GM10248 (cell line): ENCODE results near the gene UBE2E2.
"Not testable (repeated sequence)": the region's sequence is repeated elsewhere in the genome, so short reads cannot be mapped to it uniquely, and the experiment has no call there.

Source experiments
- CTCF ChIA-PET: fragments of 300-600 bp; sonication (Branson Sonifier 250); formaldehyde crosslinking; extraction: SDS; loops from one replicate; lab custom pipeline; 2021; ENCODE audit warnings: antibody characterized with exemption; lab: Yijun Ruan, JAX
- POLR2A ChIA-PET: fragments of 350-650 bp; sonication (Branson Sonifier 250); formaldehyde crosslinking; extraction: SDS; loops from one replicate; lab custom pipeline; 2020; ENCODE audit warnings: antibody characterized with exemption; lab: Yijun Ruan, JAX
- DNase-seq: peaks from one replicate; pipeline ENCODE4 v3.0.0; 2012; ENCODE audit errors: extremely low spot score
- TF ChIP-seq, protein P1 (sequence below): IDR thresholded peaks from 2 replicates; pipeline ENCODE4 v1.5.1; 2012; ENCODE audit warnings: mild to moderate bottlenecking, low read depth; ENCODE audit errors: extremely low read depth, missing control alignments, control extremely low read depth

The UBE2E2 gene

DNA sequence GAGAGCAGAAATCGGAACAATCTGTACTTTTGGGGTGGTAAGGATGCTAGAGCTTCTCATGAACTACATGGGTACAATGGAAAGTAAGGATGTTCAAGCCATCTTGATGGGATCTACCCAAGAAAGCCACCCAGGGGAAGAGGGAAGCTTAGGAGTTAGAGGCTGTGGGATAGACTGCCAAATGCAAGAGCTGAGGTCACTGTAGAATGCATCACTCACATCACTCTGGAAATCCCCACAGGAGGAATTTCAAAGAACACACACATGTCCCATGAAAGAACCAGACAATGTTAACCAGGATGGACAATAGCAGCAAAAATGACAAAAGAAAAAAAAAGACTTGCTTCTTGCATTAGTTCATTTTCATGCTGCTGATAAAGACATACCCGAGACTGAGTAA lies 32.8 kb upstream of the UBE2E2 start:
- TF ChIP-seq, protein P1, sequence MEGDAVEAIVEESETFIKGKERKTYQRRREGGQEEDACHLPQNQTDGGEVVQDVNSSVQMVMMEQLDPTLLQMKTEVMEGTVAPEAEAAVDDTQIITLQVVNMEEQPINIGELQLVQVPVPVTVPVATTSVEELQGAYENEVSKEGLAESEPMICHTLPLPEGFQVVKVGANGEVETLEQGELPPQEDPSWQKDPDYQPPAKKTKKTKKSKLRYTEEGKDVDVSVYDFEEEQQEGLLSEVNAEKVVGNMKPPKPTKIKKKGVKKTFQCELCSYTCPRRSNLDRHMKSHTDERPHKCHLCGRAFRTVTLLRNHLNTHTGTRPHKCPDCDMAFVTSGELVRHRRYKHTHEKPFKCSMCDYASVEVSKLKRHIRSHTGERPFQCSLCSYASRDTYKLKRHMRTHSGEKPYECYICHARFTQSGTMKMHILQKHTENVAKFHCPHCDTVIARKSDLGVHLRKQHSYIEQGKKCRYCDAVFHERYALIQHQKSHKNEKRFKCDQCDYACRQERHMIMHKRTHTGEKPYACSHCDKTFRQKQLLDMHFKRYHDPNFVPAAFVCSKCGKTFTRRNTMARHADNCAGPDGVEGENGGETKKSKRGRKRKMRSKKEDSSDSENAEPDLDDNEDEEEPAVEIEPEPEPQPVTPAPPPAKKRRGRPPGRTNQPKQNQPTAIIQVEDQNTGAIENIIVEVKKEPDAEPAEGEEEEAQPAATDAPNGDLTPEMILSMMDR, result no peak
- CTCF ChIA-PET, result interaction anchor here (1.1 to 1.6 kb wide), 2 partner anchors 9 to 13 kb away, joined by 3 to 5 read pairs; no protein-coding TSS in a partner anchor
- POLR2A ChIA-PET, result no interaction called here
- DNase-seq, result no peak

DNA sequence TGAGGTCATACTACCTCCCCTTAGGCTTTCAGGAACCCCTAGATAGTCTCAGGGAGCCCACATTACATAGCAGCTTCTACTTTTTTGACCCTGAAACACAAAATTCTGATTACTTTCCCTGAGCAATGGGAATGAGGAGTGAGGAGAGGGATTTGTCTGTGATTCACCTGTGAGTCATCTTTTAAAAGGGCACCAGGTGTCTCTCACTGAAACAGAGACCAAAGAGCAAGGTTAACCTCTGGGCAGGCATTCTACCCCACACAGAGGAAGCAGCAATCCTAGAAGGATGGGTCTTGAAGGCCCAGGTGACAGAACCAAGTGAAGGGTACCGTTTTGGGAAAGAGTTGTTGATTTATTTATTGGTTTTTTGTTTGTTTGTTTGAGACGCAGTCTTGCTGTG lies 31.1 kb upstream of the UBE2E2 start:
- ChIA-PET CTCF (interaction anchor here (0.5 to 1.6 kb wide), 3 partner anchors 9 to 866 kb away, joined by 4 to 5 read pairs (median 4); no protein-coding TSS in a partner anchor), POLR2A (no interaction called here)
- TF ChIP-seq, protein P1, result no peak
- no peak for DNase-seq

DNA sequence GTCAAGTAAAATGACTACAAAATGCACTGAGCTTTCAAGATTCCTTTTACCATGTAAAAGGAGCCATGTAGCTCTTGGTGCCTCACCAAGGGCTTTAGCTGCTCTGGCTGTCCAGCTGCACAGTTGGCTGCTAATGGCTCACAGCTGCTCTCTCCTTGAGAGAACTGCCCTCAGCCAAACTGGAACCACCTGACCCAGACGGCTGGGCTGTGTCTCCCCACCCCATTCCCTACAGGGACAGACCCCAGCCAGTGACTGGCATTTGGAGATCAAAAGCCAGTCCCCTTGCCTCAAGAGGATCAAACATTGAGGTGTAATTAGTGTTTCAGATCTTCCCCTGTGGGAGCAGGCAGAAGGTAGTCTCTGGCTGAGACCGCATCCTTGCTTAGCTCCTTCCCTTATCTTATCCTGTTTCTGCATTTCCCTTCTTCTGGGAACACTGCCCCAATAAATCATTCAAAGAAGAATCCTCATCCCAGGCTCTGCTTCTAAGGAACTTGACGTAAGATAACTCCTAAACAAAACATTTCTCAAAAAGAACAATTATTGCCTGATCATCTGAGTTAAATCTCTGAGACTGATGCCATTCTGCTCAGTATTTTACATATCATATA lies 28.6 kb upstream of the UBE2E2 start:
- no peak for DNase-seq
- TF ChIP-seq, protein P1, result no peak
- POLR2A ChIA-PET, result no interaction called here
- CTCF ChIA-PET, result interaction anchor here (0.8 to 1.3 kb wide), 2 partner anchors 10 to 15 kb away, joined by 4 read pairs; no protein-coding TSS in a partner anchor

DNA sequence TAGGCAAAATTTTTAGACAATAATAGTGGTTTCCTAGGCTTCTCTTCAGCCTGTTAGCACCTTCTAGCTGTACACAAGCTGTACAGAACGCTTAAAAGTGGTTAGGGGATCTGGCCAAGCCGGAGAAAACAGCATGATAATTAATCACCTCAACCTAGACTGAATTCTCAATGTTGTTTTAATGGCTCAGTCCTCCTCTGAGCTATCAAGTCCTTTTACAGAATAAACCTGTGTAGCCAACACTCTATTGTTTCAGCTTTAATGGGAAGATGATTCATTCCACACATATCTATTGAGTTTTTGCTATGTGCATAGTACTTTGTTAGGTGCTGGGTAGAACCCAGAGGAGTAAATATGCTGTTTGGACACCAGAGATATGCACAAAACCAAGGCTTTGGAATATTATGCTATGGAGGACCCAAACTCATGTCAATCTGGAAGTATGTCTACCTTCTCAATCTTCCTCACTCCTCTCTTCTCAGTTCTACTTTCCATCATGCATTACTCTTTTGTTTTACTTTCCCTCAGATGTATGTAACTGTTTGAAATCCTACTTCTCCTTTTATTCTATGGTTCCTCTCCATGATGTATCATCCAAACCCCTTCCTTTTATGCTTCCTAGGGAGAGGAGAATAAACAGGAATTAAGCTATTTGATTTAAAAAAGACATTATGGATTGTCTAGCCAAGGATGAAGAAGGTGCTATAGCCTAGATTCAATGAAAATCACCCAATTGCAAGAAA lies 27.6 kb upstream of the UBE2E2 start:
- CTCF ChIA-PET, result interaction anchor here (1.3 to 1.7 kb wide), 3 partner anchors 14 to 27 kb away, joined by 4 read pairs; no protein-coding TSS in a partner anchor
- DNase-seq, result no peak
- TF ChIP-seq, protein P1, result no peak
- POLR2A ChIA-PET, result no interaction called here

DNA sequence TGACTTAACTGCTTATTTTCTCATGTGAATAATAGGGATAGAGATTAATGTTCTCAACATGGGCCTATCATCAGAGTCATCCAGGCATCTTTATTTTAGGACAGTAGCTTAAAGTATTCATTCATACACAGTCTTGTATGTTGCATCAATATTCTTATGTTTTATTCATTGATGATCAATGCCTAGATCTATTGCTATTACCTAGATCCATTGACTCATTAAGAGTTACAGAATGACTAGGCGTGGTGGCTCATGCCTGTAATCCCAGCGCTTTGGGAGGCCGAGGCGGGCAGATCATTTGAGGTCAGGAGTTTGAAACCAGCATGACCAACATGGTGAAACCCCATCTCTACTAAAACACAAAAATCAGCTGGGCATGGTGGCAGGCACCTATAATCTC lies 26.3 kb upstream of the UBE2E2 start:
- CTCF ChIA-PET, result interaction anchor here (2.7 kb wide), 1 partner anchor 11 kb away, joined by 14 read pairs; no protein-coding TSS in a partner anchor

DNA sequence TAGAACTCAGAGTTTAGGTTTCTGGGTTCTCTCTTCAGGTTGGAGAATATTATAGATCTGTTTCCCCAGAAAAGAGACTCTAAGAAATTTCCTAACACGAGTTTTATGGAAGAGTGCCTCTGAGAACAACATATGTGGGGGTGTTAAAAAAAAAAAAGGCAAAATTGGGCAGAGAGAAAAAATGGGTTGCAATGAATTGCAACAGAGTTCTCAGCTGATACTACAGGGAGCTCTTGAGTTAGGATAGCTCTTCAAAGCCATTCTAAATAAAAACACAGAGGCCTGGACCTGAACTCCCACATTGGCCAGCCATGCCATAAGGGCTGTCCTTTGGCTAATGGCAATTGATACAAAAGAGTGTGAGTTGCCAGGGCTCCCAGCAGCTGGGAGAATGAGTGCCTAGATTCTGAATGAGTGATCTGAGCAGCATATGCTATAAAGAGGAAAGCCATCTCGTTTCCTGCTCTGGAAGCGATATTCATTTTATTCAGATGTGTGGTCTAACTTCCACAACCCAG lies 20.1 kb upstream of the UBE2E2 start:
- ChIA-PET CTCF (interaction anchor here (2.3 kb wide), 1 partner anchor 12 kb away, joined by 8 read pairs; no protein-coding TSS in a partner anchor), POLR2A (no interaction called here)
- TF ChIP-seq, protein P1, result no peak
- no peak for DNase-seq

More for the DNA sequence above, 26.3 kb upstream of the UBE2E2 start:
- POLR2A ChIA-PET, DNase-seq: not testable (repeated sequence)

DNA sequence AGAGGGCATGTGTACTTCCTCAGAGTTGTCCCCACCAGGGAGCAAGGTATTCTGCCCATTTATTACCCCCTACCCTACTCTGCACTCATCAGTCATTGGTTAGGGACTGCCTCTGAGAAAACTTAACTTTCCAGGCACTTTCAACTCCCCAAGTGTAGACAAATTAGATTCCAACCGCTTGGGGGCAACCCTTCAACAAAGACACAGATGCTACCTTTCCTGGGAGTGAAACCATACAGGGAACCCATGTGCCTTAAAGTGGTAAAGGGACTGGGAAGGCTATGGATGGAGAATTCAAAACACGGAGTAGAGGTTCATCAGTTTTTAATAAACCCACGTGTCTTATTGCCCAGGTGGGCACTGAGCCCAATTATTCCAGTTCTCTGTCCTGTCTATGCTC lies 19.4 kb upstream of the UBE2E2 start:
- ChIA-PET POLR2A (no interaction called here), CTCF (no interaction called here)
- TF ChIP-seq, protein P1, result peak; percentile 39
- DNase-seq, result no peak
